Cardiac muscle cell (in vitro differentiated cells and primary cell): ENCODE measurements around the gene SKIDA1. TPM values are rescaled to one million over a fixed set of nuclear protein-coding genes. Genes with fewer than 3 reads are reported as not detected.
A peak's percentile ranks its signal among the peaks of the same experiment; 100 is the strongest.

ENCODE experiments used
- DNase-seq, 2 donors: peaks; one replicate each; pipeline versions ENCODE4 v3.0.0 to v3.0.0-alpha.2; 2010 to 2017; ENCODE audit warnings: low read depth in 1 of 2, low spot score in 1 of 2
- H3K27ac ChIP-seq: fragments of 200-600 bp; sonication (generic); 2 replicates; pipeline ENCODE4 v1.5.1; 2016
- H3K27me3 ChIP-seq: fragments of 200-600 bp; sonication (generic); 2 replicates; pipeline ENCODE4 v1.6.0; 2016; ENCODE audit warnings: control low read depth
- H3K36me3 ChIP-seq: fragments of 200-600 bp; sonication (generic); 2 replicates; pipeline ENCODE4 v1.5.1; 2016; ENCODE audit warnings: control low read depth
- H3K4me1 ChIP-seq: fragments of 200-600 bp; sonication (generic); 2 replicates; pipeline ENCODE4 v1.8.1; 2017; ENCODE audit warnings: low read depth, mild to moderate bottlenecking, mixed run types
- H3K4me3 ChIP-seq: fragments of 200-600 bp; sonication (generic); 2 replicates; pipeline ENCODE4 v1.5.1; 2016; ENCODE audit warnings: mild to moderate bottlenecking
- H3K9me3 ChIP-seq: fragments of 200-600 bp; sonication (generic); 2 replicates; pipeline ENCODE4 v1.5.1; 2017; ENCODE audit warnings: low read depth, mild to moderate bottlenecking, control low read depth
- CTCF ChIP-seq: IDR thresholded peaks from 2 replicates; pipeline ENCODE4 v1.5.1; 2012; ENCODE audit warnings: low read depth, mild to moderate bottlenecking, low read length
- polyA plus RNA-seq: library from polyadenylated mRNA; unstranded; fragments of >200 nt; fragmentation: Nextera tagmentation; extraction: Ambion mirVana; gene quantifications from 2 replicates; pipeline ENCODE4 v1.2.1, GENCODE V29; 2016
- total RNA-seq: library from RNA; depleted of rRNA; stranded (reverse); fragments of >200 nt; gene quantifications from 2 replicates; pipeline ENCODE4 v1.2.3, GENCODE V29; 2016

The SKIDA1 gene
- total and polyA plus RNA-seq, 2 experiments from 2014 or later = 4.3 to 62.4 TPM

- H3K27me3 ChIP-seq = no peaks in the 10 kb centered on the region
- DNase-seq = peak; percentile 56 to 64
- H3K27ac ChIP-seq = peak overlapping the region; percentile 2
- H3K4me3 ChIP-seq = peak overlapping the region; percentile 27
- TF ChIP-seq CTCF = no peak
- no peaks in the 10 kb centered on the region for H3K9me3 ChIP-seq
- peaks cover 56% of the 10 kb centered on the region for H3K4me1 ChIP-seq
- H3K36me3 ChIP-seq = no peaks in the 10 kb centered on the region
Observed at GRCh38 chr10:21499701-21500577, 25.5 kb downstream of the SKIDA1 start.

DNA sequence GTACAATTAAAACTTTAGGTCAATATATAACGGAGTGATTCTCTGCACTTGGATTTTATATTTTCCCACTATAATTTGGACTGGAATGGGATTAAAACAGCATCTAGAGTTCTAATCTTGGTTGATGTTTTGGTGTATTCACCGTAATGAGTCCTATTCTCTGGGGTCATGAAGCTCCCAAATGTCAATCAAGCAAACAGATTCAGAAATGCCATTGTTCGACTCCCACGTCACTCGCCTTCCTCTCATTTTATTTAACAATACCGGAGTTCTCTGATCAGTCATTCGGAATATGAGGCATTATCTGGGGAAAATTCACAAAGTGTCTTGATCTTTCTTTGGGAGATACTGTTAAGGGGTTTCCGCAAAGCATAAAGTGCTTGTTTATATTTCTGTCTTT lies 26.5 kb downstream of the SKIDA1 start:
- no peak for TF ChIP-seq CTCF
- Histone ChIP-seq H3K4me1 (peaks cover 55% of the 10 kb centered on the region), H3K27ac (no peak overlapping the region), H3K27me3 (no peaks in the 10 kb centered on the region), H3K4me3 (peak overlapping the region; percentile 27), H3K9me3 (no peaks in the 10 kb centered on the region), H3K36me3 (no peaks in the 10 kb centered on the region)
- no peak for DNase-seq

DNA sequence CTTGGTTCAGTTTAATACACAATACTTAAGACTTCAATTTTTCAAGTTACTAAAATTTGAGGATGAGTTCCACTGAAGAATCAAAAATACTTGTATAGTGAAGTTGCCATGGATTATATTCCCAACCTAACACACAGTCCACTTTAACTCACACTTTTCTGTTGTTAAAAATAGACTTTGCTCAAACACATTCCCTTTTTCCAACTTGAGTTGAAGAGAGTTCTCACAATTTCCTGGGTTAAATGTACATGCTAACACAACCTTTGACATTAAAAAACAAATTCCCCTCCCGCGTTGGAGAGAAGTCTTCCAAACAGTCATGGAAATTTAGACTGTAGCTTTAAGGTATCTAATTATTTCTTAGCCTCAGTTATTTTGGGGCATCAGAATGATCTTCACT lies 27.1 kb downstream of the SKIDA1 start:
- no peak for TF ChIP-seq CTCF
- DNase-seq = no peak
- no peak overlapping the region for H3K4me3 ChIP-seq
- peaks cover 52% of the 10 kb centered on the region for H3K4me1 ChIP-seq
- H3K27ac ChIP-seq = no peak overlapping the region
- no peaks in the 10 kb centered on the region for H3K36me3 ChIP-seq
- no peaks in the 10 kb centered on the region for H3K27me3 ChIP-seq
- no peaks in the 10 kb centered on the region for H3K9me3 ChIP-seq

DNA sequence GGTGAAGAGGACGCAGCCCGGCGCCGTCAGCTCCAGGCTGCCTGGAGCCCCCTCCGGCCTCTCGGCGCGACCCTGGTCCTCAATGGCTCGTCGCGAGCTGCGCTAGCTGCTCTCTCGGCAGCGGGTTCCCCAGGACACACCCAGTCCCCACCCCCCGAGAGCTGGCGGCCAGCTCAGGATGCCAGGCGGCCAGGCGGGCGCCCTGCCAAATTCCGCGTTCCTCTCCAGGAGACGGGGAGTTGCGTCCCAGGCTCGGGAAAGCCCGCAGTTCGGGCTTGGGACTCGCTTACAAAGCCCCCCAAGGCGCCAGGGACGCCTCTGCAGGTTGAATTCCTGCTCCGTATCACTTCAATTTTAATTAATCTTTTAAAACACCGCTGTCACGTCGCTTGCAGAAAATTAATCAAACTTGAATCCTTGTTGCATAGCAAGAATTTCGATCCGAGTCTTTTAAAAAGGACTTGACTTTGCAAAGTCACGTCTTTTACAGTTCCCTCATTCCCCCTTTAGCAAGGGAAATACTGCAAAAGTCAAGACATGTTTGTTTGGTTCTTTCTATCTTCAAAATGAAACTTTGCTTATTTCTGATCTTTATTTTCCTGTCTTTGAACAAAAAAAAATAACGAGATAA lies 28.2 kb downstream of the SKIDA1 start:
- H3K4me3 ChIP-seq = peak overlapping the region; percentile 59
- H3K27me3 ChIP-seq = no peaks in the 10 kb centered on the region
- peak; percentile 90 to 99 for DNase-seq
- TF ChIP-seq CTCF = no peak
- H3K4me1 ChIP-seq = peaks cover 44% of the 10 kb centered on the region
- H3K27ac ChIP-seq = peak overlapping the region; percentile 94
- no peaks in the 10 kb centered on the region for H3K9me3 ChIP-seq
- H3K36me3 ChIP-seq = no peaks in the 10 kb centered on the region

- H3K27ac ChIP-seq = peak overlapping the region; percentile 94
- no peaks in the 10 kb centered on the region for H3K36me3 ChIP-seq
- no peaks in the 10 kb centered on the region for H3K27me3 ChIP-seq
- H3K4me3 ChIP-seq = peak overlapping the region; percentile 59
- H3K4me1 ChIP-seq = peaks cover 36% of the 10 kb centered on the region
- TF ChIP-seq CTCF = peak; percentile 38
- no peaks in the 10 kb centered on the region for H3K9me3 ChIP-seq
- peak; percentile 54 to 77 for DNase-seq
Observed at GRCh38 chr10:21496343-21497176, 28.9 kb downstream of the SKIDA1 start.
